Fibroblast of peridontal ligament (primary cell): Measurements from ENCODE around the gene SKOR2.

ENCODE experiments used
- DNase-seq: peaks from one replicate; pipeline ENCODE4 v3.0.0-alpha.2; 2010; ENCODE audit errors: extremely low read depth

SKOR2 gene

GRCh38 chr18:47251289-47252120 is at the start of gene SKOR2:
Gene SKOR2 (minus strand): TSS chr18:47251660. CDS start chr18:47249183, 2,477 bp downstream.
- DNase-seq = no peak

- no peak for DNase-seq
Measured at GRCh38 chr18:47296462-47296861, 45.0 kb upstream of the SKOR2 start.

- DNase-seq = no peak
Measured at GRCh38 chr18:47294801-47295200, 43.3 kb upstream of the SKOR2 start.

- DNase-seq = no peak
Measured at GRCh38 chr18:47288741-47289140, 37.3 kb upstream of the SKOR2 start.

- no peak for DNase-seq
Measured at GRCh38 chr18:47287911-47288585, 36.6 kb upstream of the SKOR2 start.

- no peak for DNase-seq
Measured at GRCh38 chr18:47286776-47287410, 35.4 kb upstream of the SKOR2 start.

GRCh38 chr18:47285456-47285855 is 34.0 kb upstream of the SKOR2 start:
- DNase-seq = no peak

- DNase-seq = no peak
Measured at GRCh38 chr18:47284721-47285395, 33.4 kb upstream of the SKOR2 start.

- DNase-seq = peak; percentile 25
Measured at GRCh38 chr18:47283476-47283875, 32.0 kb upstream of the SKOR2 start.

- DNase-seq = no peak
Measured at GRCh38 chr18:47280121-47280520, 28.7 kb upstream of the SKOR2 start.

- DNase-seq = no peak
Measured at GRCh38 chr18:47274961-47275360, 23.5 kb upstream of the SKOR2 start.

- no peak for DNase-seq
Measured at GRCh38 chr18:47265197-47265596, 13.7 kb upstream of the SKOR2 start.

GRCh38 chr18:47264308-47264700 is 12.8 kb upstream of the SKOR2 start:
- no peak for DNase-seq

- no peak for DNase-seq
Measured at GRCh38 chr18:47263430-47264307, 12.2 kb upstream of the SKOR2 start.

GRCh38 chr18:47263150-47263429 is 11.6 kb upstream of the SKOR2 start:
- no peak for DNase-seq

GRCh38 chr18:47262301-47263149 is 11.1 kb upstream of the SKOR2 start:
- no peak for DNase-seq

GRCh38 chr18:47261902-47262300 is 10.4 kb upstream of the SKOR2 start:
- DNase-seq = no peak

- DNase-seq = no peak
Measured at GRCh38 chr18:47260924-47261701, 9.7 kb upstream of the SKOR2 start.

GRCh38 chr18:47260120-47260923 is 8.9 kb upstream of the SKOR2 start:
- peak; percentile 5 for DNase-seq
